ENCODE data around the gene PLA2G3.

DNA sequence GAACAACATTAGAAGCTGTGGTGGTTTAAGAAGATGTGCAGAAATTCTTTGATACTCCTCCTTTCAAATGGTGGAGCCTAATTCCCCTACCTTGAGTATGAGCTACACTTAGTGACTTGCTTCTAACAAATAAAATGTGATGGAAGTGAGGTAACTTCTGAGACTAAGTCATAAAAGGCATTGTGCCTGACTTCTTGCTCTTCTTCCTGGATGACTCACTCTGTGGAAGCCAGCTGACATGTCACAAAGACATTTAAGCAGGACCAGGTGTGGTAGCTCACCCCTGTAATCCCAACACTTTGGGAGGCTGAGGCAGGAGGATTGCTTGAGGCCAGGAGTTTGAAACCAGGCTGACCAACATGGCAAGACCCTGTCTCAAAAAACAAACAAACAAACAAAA lies 3.9 kb upstream of the PLA2G3 start:
- TF ChIP-seq CTCF (IDR thresholded peaks at IDR 0.05; ENCODE audit: control extremely low read depth in 1 of 3, insufficient read depth in 1 of 3, low read depth in 1 of 3, low read length in 3 of 3) (no peak), EP300 (IDR thresholded peaks at IDR 0.05; ENCODE audit: borderline replicate concordance in 1 of 2, low read depth in 2 of 2, low read length in 2 of 2) (no peak), SIN3A (conservative IDR thresholded peaks at IDR 0.05 in 1 of 2, IDR thresholded peaks at IDR 0.05 in 1 of 2; ENCODE audit: low read depth in 1 of 2, low read length in 2 of 2) (no peak), TAF1 (IDR thresholded peaks at IDR 0.05; ENCODE audit: low read depth, low read length) (no peak), MAFK (IDR thresholded peaks at IDR 0.05; ENCODE audit: low read depth, low read length) (no peak), ZNF274 (IDR thresholded peaks at IDR 0.05; ENCODE audit: borderline replicate concordance, extremely low read depth, low read length) (no peak), HDAC2 (IDR thresholded peaks at IDR 0.05; ENCODE audit: borderline replicate concordance in 1 of 2, low read depth in 2 of 2, low read length in 2 of 2) (no peak), CBX5 (IDR thresholded peaks at IDR 0.05; ENCODE audit: low read depth, low read length) (no peak), EZH2 (IDR thresholded peaks at IDR 0.05; ENCODE audit: low read depth, low read length, severe bottlenecking) (no peak), JUN (IDR thresholded peaks at IDR 0.05; ENCODE audit: low read depth, low read length) (no peak), POLR2AphosphoS5 (IDR thresholded peaks at IDR 0.05; ENCODE audit: low read depth, low read length) (no peak)

Measured in H1 (cell line).